Measurements from ENCODE around the gene ITGA7.

ITGA7 gene

DNA sequence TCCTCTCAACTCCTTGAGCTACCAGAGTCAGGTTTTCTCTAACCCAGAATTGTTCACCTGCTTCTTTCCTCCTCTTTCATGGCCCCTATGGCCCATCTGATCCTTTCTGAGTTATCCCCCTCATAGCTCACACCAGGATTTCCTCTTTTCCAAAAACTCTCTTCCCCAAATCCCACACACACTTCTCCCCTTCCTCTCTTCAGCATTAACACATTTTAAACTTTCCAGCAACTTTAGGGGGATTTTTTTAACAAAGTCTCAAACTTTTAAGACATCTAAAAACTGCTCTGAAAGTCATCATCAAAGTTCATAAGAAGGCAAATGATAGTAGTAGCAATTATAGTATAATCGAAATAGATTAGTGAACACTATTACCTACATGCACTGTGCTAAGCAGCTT, 63.1 kb downstream of the ITGA7 start:
- H3K9me3 Mint-ChIP-seq (ENCODE audit: low read depth) = no peaks in the 10 kb centered on the region
- no peaks in the 10 kb centered on the region for H3K36me3 Mint-ChIP-seq
- H3K27ac Mint-ChIP-seq = peak overlapping the region; percentile 52
- no peak overlapping the region for H3K4me3 Mint-ChIP-seq
- no peaks in the 10 kb centered on the region for H3K27me3 Mint-ChIP-seq
- H3K4me1 Mint-ChIP-seq (ENCODE audit: low read depth) = peaks cover 24% of the 10 kb centered on the region

DNA sequence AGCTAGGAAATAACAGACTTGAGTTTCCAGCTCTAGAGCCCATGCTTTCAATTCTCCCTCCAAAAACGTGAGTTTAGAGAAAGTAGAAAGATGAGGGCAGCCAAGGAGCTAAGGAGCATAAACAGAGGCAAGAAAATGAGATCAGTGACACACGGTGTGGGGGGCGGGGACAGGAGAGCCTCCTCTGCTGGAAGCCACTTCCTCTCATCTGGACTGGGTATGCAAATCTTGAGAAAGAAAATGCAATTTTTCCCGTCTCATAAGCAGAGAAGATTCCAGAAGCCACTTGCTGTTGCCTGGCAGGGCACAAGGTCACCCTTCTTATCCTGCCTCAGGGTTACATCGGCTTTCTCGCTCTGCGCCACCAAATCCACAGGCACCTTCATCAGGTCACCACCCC, 65.0 kb downstream of the ITGA7 start:
- Mint-ChIP-seq H3K27ac (no peak overlapping the region), H3K36me3 (no peaks in the 10 kb centered on the region), H3K4me3 (no peak overlapping the region), H3K4me1 (ENCODE audit: low read depth) (peaks cover 27% of the 10 kb centered on the region), H3K9me3 (ENCODE audit: low read depth) (no peaks in the 10 kb centered on the region), H3K27me3 (peaks cover 1% of the 10 kb centered on the region)

- H3K27me3 Mint-ChIP-seq = peaks cover 3% of the 10 kb centered on the region
- H3K27ac Mint-ChIP-seq = no peak overlapping the region
- H3K9me3 Mint-ChIP-seq (ENCODE audit: low read depth) = no peaks in the 10 kb centered on the region
- H3K36me3 Mint-ChIP-seq = peaks cover under 1% of the 10 kb centered on the region
- peaks cover 31% of the 10 kb centered on the region for H3K4me1 Mint-ChIP-seq (ENCODE audit: low read depth)
- no peak overlapping the region for H3K4me3 Mint-ChIP-seq
Observed at GRCh38 chr12:55642267-55642666, 65.4 kb downstream of the ITGA7 start.

DNA sequence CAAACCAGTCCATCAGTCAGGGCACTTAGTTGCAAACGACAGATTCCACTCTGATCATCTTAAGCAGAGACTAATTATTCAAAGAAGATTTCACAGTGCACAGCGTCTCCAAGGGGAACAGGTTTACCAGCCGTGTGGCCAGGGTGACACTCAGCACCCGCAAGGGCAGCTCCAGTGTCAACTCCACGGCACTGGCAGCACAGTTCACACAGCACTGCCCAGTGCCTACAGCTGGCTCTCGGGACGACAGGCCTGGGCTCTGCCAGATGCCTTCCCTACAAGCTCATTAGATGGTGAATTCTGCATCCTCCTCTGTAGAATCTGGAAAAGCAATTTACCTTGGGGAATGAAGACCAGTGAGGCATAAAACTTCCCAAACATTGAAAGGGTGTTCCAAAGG, 66.1 kb downstream of the ITGA7 start:
- Mint-ChIP-seq H3K4me3 (no peak overlapping the region), H3K36me3 (peaks cover 2% of the 10 kb centered on the region), H3K27me3 (peaks cover 4% of the 10 kb centered on the region), H3K4me1 (ENCODE audit: low read depth) (peaks cover 33% of the 10 kb centered on the region), H3K27ac (no peak overlapping the region), H3K9me3 (ENCODE audit: low read depth) (no peaks in the 10 kb centered on the region)

DNA sequence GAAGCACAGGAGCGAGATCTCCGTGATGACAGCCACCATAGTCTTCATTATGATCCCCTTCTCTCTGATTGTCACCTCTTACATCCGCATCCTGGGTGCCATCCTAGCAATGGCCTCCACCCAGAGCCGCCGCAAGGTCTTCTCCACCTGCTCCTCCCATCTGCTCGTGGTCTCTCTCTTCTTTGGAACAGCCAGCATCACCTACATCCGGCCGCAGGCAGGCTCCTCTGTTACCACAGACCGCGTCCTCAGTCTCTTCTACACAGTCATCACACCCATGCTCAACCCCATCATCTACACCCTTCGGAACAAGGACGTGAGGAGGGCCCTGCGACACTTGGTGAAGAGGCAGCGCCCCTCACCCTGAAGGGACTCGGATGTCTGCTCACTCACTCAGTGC, 70.2 kb downstream of the ITGA7 start:
- H3K27me3 Mint-ChIP-seq = peaks cover 6% of the 10 kb centered on the region
- H3K9me3 Mint-ChIP-seq (ENCODE audit: low read depth) = no peaks in the 10 kb centered on the region
- H3K36me3 Mint-ChIP-seq = peaks cover 2% of the 10 kb centered on the region
- peak overlapping the region; percentile 72 for H3K27ac Mint-ChIP-seq
- peak overlapping the region; percentile 5 for H3K4me3 Mint-ChIP-seq
- peaks cover 20% of the 10 kb centered on the region for H3K4me1 Mint-ChIP-seq (ENCODE audit: low read depth)

- H3K27me3 Mint-ChIP-seq = peaks cover 6% of the 10 kb centered on the region
- H3K4me3 Mint-ChIP-seq = peak within 1 kb of the TSS; percentile 5
- H3K4me1 Mint-ChIP-seq (ENCODE audit: low read depth) = peaks cover 14% of the 10 kb centered on the region
- peaks cover 2% of the 10 kb centered on the region for H3K36me3 Mint-ChIP-seq
- H3K9me3 Mint-ChIP-seq (ENCODE audit: low read depth) = no peaks in the 10 kb centered on the region
- peak within 1 kb of the TSS; percentile 72 for H3K27ac Mint-ChIP-seq
Observed at GRCh38 chr12:55636853-55637252, 70.9 kb downstream of the ITGA7 start, which contains the start of gene OR10P1. Gene OR10P1 (plus strand): TSS chr12:55636892. CDS start chr12:55636892, 0 bp downstream.

DNA sequence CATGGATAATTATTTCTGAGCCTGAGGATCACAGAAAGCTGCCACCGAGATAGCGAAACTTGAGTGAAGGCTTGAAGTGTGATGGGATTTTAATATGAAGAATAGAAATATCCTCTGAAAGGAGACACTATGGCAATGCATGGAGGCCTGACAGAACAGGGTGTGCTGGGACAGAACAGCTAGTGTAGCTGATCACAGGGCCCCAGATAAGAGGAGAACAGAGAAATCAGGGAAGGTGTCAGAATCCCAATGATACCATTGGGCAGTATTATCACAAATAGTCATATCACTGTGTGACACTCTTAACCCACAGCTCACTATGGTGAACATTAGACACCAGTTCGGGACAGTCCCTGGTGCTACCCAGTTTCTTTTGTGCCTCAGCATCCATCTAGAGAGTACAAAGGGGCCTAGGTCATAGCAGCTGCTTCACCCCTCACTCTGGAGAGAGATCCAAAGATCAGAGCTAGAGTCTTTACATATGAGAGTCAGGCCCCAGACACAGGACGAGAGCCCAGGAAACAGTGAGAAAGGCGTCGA, 71.5 kb downstream of the ITGA7 start:
- Mint-ChIP-seq H3K9me3 (ENCODE audit: low read depth) (no peaks in the 10 kb centered on the region), H3K4me1 (ENCODE audit: low read depth) (peaks cover 14% of the 10 kb centered on the region), H3K4me3 (no peak overlapping the region), H3K27ac (no peak overlapping the region), H3K27me3 (peaks cover 6% of the 10 kb centered on the region), H3K36me3 (peaks cover 2% of the 10 kb centered on the region)
